Astrocyte (in vitro differentiated cells and primary cell): Measurements from ENCODE around the gene ZFTA. TPM values are rescaled to one million over a fixed set of nuclear protein-coding genes. Genes with fewer than 3 reads are reported as not detected.
A peak's percentile ranks its signal among the peaks of the same experiment; 100 is the strongest.

Experiments used
- DNase-seq: peaks from one replicate; pipeline ENCODE4 v3.0.0-alpha.2; 2010; ENCODE audit warnings: low read depth
- FAIRE-seq: peaks from 2 replicates; lab custom pipeline; 2011; peaks lifted over from hg19 to GRCh38; lab: Jason Lieb, UNC
- H2AFZ ChIP-seq: 2 replicates; pipeline ENCODE4 v1.6.0; 2012; ENCODE audit warnings: low read depth, low read length, inconsistent platforms
- H3K27ac ChIP-seq: 2 replicates; pipeline ENCODE4 v1.5.1; 2011; ENCODE audit warnings: low read depth, low read length, inconsistent platforms
- H3K27me3 ChIP-seq: 2 replicates; pipeline ENCODE4 v1.6.0; 2011; ENCODE audit warnings: low read length, inconsistent platforms; ENCODE audit not compliant: insufficient read depth
- H3K36me3 ChIP-seq: 2 replicates; pipeline ENCODE4 v1.5.1; 2011; ENCODE audit warnings: low read length, inconsistent platforms; ENCODE audit not compliant: insufficient read depth
- H3K4me1 ChIP-seq: 2 replicates; pipeline ENCODE4 v1.5.1; 2011; ENCODE audit warnings: low read length, inconsistent platforms; ENCODE audit not compliant: insufficient read depth
- H3K4me2 ChIP-seq: 2 replicates; pipeline ENCODE4 v1.6.0; 2012; ENCODE audit warnings: low read length, inconsistent platforms
- H3K4me3 ChIP-seq: 2 replicates; pipeline ENCODE4 v1.5.1; 2011; ENCODE audit warnings: low read depth, mild to moderate bottlenecking, low read length, inconsistent platforms; ENCODE audit not compliant: insufficient read depth
- H3K79me2 ChIP-seq: 2 replicates; pipeline ENCODE4 v1.6.0; 2012; ENCODE audit warnings: mild to moderate bottlenecking, low read length, inconsistent platforms; ENCODE audit not compliant: insufficient read depth
- H3K9ac ChIP-seq: 2 replicates; pipeline ENCODE4 v1.6.0; 2012; ENCODE audit warnings: mild to moderate bottlenecking, low read length, inconsistent platforms
- H3K9me3 ChIP-seq: 2 replicates; pipeline ENCODE4 v1.5.1; 2012; ENCODE audit warnings: low read depth, mild to moderate bottlenecking, low read length, inconsistent platforms; ENCODE audit not compliant: insufficient read depth
- H4K20me1 ChIP-seq: 2 replicates; pipeline ENCODE4 v1.6.0; 2012; ENCODE audit warnings: low read length, inconsistent platforms; ENCODE audit not compliant: insufficient read depth
- H3K27ac Mint-ChIP-seq: one replicate; pipeline ENCODE4 v1.8.0; 2021; ENCODE audit warnings: mild to moderate bottlenecking, mixed read lengths; ENCODE audit not compliant: unreplicated experiment
- H3K27me3 Mint-ChIP-seq: one replicate; pipeline ENCODE4 v1.8.0; 2021; ENCODE audit warnings: low read depth, mixed read lengths; ENCODE audit not compliant: unreplicated experiment
- H3K36me3 Mint-ChIP-seq: one replicate; pipeline ENCODE4 v1.8.0; 2021; ENCODE audit warnings: low read depth, mixed read lengths; ENCODE audit not compliant: unreplicated experiment
- H3K4me1 Mint-ChIP-seq: one replicate; pipeline ENCODE4 v1.8.0; 2021; ENCODE audit warnings: low read depth, mixed read lengths; ENCODE audit not compliant: unreplicated experiment
- H3K4me3 Mint-ChIP-seq: one replicate; pipeline ENCODE4 v1.8.0; 2021; ENCODE audit warnings: mild to moderate bottlenecking, moderate library complexity, mixed read lengths; ENCODE audit not compliant: unreplicated experiment
- H3K9me3 Mint-ChIP-seq: one replicate; pipeline ENCODE4 v1.8.0; 2021; ENCODE audit warnings: mild to moderate bottlenecking, mixed read lengths; ENCODE audit not compliant: unreplicated experiment
- CTCF ChIP-seq: IDR thresholded peaks from 2 replicates; pipeline ENCODE4 v1.5.1; 2011; ENCODE audit warnings: low read depth, mild to moderate bottlenecking, inconsistent platforms, low read length, moderate library complexity; ENCODE audit not compliant: insufficient read depth
- EZH2 ChIP-seq: IDR thresholded peaks from 2 replicates; pipeline ENCODE4 v1.6.1; 2012; ENCODE audit warnings: mild to moderate bottlenecking, low read length, inconsistent platforms; ENCODE audit not compliant: insufficient read depth
- total RNA-seq: library from RNA; stranded (reverse); gene quantifications from 2 replicates; pipeline ENCODE4 v1.2.1, GENCODE V29; 2021

The ZFTA gene
- total RNA-seq, 1 donor from 2014 or later, result 31.2 TPM

- TF ChIP-seq EZH2 (no peak), CTCF (no peak)
- Histone ChIP-seq H3K36me3 (peaks cover under 1% of the 10 kb centered on the region), H3K79me2 (peaks cover 32% of the 10 kb centered on the region), H3K9ac (no peak overlapping the region), H4K20me1 (peaks cover 56% of the 10 kb centered on the region), H3K27ac (no peak overlapping the region), H3K27me3 (no peaks in the 10 kb centered on the region), H3K4me2 (peak overlapping the region; percentile 11), H3K4me3 (no peak overlapping the region), H3K9me3 (no peaks in the 10 kb centered on the region), H3K4me1 (peaks cover 23% of the 10 kb centered on the region), H2AFZ (no peak overlapping the region)
- DNase-seq (no peak), FAIRE-seq (no peak)
- no peaks in the 10 kb centered on the region for H3K27me3 Mint-ChIP-seq
- no peaks in the 10 kb centered on the region for H3K36me3 Mint-ChIP-seq
- H3K4me3 Mint-ChIP-seq, result peak overlapping the region; percentile 69
- peaks cover 18% of the 10 kb centered on the region for H3K4me1 Mint-ChIP-seq
- no peak overlapping the region for H3K27ac Mint-ChIP-seq
- H3K9me3 Mint-ChIP-seq, result no peaks in the 10 kb centered on the region
These were observed 3.6 kb downstream of the ZFTA start for GRCh38 chr11:63764679-63765647.

GRCh38 chr11:63764340-63764678 is 4.3 kb downstream of the ZFTA start:
- H3K36me3 ChIP-seq, result peaks cover 3% of the 10 kb centered on the region
- Mint-ChIP-seq H3K27me3 (no peaks in the 10 kb centered on the region), H3K4me3 (no peak overlapping the region), H3K36me3 (no peaks in the 10 kb centered on the region), H3K4me1 (peaks cover 18% of the 10 kb centered on the region), H3K27ac (no peak overlapping the region), H3K9me3 (no peaks in the 10 kb centered on the region)
- TF ChIP-seq CTCF, result no peak
- TF ChIP-seq EZH2, result no peak
- no peak for DNase-seq
- peaks cover 56% of the 10 kb centered on the region for H4K20me1 ChIP-seq
- no peak overlapping the region for H3K4me2 ChIP-seq
- H2AFZ ChIP-seq, result no peak overlapping the region
- H3K27me3 ChIP-seq, result no peaks in the 10 kb centered on the region
- peaks cover 32% of the 10 kb centered on the region for H3K79me2 ChIP-seq
- peaks cover 19% of the 10 kb centered on the region for H3K4me1 ChIP-seq
- H3K9me3 ChIP-seq, result no peaks in the 10 kb centered on the region
- H3K9ac ChIP-seq, result no peak overlapping the region
- FAIRE-seq, result no peak
- H3K27ac ChIP-seq, result no peak overlapping the region
- H3K4me3 ChIP-seq, result no peak overlapping the region
